AG08396 (cell line): ENCODE data around the gene TXNRD2.
"Not testable (repeated sequence)": the region's sequence is repeated elsewhere in the genome, so short reads cannot be mapped to it uniquely, and the experiment has no call there.

Experiments
- DNase-seq: peaks from one replicate; pipeline ENCODE4 v3.0.0; 2012; ENCODE audit warnings: low spot score, mixed read lengths

Gene TXNRD2

DNA sequence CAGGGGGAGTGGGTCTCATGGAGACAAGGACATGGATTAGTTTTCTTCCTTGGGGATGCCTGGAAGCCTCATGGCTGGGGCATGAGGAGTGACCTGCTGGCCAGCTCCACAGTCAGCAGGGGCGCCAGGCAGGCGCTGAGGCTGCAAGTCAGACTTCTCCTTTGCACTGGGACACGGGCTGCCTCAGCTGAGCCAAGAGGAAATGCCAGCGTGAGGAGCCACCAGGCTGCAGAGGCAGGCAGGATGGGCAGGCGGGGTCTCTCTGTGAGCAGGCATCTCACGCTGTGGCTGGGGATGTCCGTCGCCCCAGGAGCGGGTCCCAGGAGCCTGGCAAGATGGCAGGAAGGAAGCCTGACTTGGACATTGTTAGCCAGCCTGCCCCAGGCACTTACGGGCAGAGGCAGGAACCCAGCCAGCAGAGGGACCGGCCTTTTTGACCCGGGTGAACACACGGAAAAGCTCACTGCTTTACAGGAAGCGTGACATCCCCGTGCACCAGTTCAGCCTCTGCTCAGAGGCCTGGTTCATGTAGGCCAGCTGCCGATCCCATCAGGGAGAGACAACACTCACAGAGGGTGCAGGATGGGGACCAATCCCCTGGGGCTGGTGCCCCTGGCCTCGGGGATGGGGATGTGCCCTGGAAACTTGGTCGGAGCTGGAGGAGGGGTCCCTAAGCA lies 97.1 kb downstream of the TXNRD2 start:
- peak; percentile 41 for DNase-seq

DNA sequence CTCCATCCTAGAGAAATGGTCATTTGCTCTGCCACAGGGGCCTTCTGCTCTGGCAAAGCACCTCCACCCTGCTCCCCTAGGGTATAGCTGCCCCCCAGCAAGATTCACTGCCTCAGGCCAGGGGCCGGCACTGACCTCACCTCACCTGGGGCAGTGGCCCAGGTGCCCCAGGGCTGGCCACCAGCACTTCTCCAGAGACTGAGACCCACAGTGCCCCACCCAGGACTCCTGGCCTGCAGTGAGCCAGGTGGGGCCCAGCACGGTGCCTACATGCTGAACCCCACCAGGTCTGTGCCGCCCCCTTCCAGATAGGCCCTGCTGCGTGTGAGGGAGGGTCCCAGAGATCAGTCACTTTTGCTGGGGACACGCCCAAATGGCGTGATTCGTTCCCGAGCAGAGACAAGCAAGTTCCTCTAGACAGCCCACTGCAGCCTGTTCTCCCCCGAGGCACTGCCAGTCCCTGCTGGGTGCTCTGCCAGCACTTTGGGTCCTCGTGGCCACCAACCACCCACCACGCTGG lies 97.7 kb downstream of the TXNRD2 start:
- DNase-seq, result no peak

DNA sequence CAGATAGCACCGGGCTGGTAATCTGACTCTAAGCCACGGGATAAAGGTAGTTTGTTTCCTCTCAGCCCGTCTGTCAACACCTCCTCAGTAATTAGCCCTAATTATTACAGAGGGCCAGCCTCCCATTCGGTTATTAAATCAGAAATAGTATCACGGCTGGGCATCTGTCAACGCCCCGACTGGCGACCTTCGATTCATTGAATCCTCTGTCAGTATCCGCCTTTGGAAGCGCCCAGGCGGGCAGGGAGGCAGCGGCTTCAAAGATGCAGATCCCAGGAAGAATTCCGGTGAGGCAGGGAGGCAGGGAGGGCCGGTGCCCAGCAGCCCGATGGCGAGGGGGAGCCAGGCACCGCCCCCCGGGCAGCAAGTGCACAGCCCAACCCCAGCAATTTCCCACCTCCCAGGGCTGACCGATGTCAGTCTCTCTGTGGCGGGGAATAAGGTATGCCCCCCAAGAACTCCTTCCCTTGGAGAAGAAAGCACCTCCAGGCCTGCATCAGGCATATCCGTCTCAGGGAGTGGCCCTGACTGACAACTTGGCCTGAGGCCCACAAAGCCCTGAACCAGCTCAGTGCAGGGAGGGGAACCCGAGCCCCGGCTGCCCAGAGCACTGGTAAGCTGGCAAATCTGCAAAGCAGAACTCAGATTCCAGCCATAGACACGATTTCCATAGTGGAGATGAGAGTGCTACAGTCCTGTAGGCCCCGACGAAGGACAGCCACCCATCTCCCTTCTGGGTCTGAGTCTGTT lies 98.3 kb downstream of the TXNRD2 start:
- no peak for DNase-seq

GRCh38 chr22:19842393-19843106 lies 99.1 kb downstream of the TXNRD2 start:
- no peak for DNase-seq

- no peak for DNase-seq
Measured at GRCh38 chr22:19841641-19842392, 99.8 kb downstream of the TXNRD2 start.

DNA sequence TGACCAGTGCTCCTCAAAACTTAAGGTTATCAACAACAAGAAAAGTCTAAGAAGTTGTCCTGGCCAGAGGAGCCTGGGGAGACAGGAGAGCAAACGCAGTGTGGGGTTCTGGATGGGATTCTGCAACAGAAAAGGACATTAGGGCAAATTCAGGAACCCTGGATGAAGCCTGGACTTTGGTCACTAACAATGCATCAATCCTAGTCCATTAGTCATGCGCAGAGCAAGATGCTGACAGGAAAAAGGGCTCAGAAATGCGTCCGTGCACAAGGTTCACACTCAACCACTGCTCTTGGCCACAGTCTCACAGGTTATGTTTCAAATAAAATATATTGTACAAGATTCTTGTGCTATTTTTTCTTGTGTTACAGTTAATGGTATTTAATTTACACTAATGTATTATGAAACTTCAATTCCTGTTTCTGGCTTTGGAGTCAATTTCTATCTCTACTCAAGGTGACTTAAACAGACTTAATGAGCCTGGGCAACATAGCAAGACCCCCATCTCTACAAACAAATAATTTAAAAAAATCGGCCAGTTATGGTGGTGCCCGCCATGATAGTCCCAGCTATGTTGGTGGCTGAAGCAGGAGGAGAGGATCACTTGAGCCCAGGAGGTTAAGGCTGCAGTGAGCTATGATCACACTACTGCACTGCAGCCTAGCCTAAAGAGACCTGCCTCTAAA lies 100.5 kb downstream of the TXNRD2 start:
- DNase-seq, result no peak

DNA sequence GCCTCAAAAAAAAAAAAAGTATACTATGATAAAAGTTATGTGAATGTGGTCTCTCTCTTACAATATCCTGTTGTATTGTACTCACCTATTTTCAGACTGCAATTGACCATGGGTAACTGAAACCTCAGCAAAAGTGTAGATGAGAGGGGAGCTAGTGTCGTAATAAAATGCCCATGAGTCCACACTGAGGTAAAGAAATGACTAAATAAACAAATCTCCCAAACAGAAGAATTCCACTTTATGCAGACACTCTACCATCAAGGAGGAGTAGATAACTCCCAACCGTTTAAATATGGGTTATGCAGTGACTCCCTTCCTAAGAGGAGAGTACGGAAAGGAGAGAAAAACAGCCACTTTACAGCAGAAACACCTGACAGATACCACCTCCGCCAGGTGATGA lies 101.6 kb downstream of the TXNRD2 start:
- no peak for DNase-seq

- DNase-seq, result no peak
Measured at GRCh38 chr22:19837915-19838314, 103.7 kb downstream of the TXNRD2 start.

DNA sequence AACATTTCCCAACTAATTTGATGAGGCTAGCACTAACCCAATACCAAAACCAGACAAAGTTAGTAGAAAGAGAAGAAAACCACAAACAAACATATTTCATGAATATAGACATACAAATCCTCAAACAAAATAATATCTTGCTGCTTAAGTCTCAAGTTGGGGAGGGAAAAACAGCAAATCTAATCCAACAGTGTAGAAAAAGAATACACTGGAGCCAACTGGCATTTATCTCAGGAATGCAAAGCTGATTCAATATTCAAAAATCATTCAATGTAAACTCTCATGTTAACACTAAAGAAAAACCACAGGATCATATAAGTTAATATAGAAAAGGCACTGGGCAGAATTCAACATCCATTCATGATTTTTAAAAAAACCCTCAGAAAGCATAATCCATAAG lies 105.1 kb downstream of the TXNRD2 start:
- DNase-seq, result no peak

- no peak for DNase-seq
Measured at GRCh38 chr22:19834599-19834998, 107.0 kb downstream of the TXNRD2 start.

GRCh38 chr22:19833327-19833726 lies 108.3 kb downstream of the TXNRD2 start:
- not testable (repeated sequence) for DNase-seq

DNA sequence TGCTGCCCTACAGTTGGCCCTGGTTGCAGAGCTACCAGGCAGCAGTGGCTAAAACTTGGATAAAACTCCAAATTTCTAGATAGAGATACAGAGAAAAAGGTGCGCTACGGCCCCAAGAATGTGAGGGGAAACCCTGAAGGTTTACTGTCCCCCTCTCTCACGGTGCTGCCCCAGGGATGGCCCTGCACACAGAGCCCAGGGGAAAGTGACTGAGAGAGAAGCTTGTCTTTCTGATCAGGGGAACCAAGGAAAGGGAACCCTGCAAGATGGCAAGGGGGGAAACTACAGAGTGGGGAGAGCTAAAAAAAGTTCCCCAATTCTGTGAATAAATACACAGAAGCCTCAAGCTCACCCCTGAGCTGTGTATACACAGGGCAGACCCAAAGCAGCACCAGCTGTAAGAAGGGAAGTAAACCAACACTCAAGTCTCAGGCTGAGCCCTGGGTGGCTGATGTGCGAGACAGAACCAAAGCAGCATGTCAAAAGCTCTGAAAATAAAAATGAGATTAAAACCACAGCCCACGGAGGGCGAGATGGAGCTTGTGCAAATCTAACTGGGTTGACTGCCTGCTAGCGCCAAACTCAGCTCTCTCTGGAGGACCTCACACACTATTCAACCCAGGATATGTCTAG lies 109.0 kb downstream of the TXNRD2 start:
- no peak for DNase-seq

DNA sequence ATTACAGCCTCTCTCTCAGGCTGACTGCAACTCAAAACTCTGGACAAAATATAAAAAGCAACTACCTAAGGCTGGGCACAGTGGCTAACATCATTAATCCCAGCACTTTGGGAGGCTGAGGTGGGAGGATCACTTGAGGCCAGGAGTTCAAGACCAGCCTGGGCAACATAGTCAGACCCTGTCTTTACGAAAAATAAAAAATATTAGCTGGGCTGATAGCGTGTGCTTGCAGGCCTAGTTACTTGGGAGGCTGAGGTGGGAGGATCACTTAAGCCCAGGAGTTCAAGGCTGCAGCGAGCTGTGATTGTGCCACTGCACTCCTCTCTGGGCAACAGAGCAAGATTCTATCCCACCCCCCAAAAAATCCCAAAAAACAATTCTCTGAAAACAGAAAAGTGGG lies 109.6 kb downstream of the TXNRD2 start:
- not testable (repeated sequence) for DNase-seq

GRCh38 chr22:19831016-19831415 lies 110.6 kb downstream of the TXNRD2 start:
- no peak for DNase-seq

DNA sequence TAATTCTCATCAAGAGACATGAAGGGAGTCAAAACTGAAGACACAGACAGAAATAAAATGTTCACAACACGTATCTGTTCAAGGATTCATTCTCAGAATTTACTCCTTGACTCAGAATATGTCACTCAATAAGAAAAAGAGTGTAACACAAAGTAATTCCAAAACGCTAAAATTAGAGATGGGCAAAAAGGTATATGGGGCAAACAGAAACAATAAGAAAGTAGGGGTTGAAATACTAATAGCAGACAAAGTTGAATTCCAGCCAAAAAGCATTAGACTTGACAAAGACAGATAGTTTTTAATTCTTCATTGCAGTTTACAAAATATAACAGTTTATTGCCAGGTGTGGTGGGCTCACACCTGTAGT lies 113.6 kb downstream of the TXNRD2 start:
- no peak for DNase-seq

DNA sequence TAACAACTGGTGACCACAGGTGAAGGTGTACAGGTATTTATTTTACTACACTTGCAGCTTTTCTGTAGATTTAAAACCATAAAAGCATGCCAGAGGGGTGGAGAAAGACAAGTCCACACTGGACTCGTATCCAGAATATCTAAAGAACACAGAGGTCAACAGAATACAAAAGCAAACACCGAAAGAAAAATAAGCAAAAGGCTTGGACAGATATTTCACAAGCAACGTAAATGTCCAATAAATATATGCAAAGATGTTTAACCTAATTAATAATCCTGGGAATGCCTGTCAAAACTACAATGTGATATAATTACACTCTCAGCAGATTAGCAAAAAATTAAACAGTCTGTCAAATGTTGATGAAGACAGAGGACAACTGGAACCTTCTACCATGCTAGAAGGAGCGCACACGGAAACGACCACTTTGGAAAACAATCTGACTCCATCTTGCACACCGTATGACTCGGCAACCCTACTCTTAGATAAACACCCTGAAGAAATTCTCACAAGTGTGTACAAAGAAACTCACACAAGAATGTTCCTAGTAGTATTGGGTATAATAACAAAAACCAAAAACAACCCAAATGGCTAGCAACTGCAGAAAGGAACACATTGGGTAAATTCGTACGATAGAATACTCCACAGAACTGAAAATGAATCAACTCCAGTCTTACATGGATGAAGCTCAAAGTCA lies 114.1 kb downstream of the TXNRD2 start:
- DNase-seq, result no peak

GRCh38 chr22:19826619-19826950 lies 115.0 kb downstream of the TXNRD2 start:
- no peak for DNase-seq

- DNase-seq, result no peak
Measured at GRCh38 chr22:19825904-19826618, 115.6 kb downstream of the TXNRD2 start.
